ENCODE data around the gene NRROS. TPM values are rescaled to one million over a fixed set of nuclear protein-coding genes. Genes with fewer than 3 reads are reported as not detected.
"Not testable (repeated sequence)": the region's sequence is repeated elsewhere in the genome, so short reads cannot be mapped to it uniquely, and the experiment has no call there.

NRROS gene
- total RNA-seq: 1 to 10 TPM in 3 of 4 donors, under 1 TPM in 1; 0.95 to 4.5 (median 1.5) TPM

GRCh38 chr3:196639483-196640296, at the start of gene NRROS:
NRROS (plus strand) TSS chr3:196639694; CDS start chr3:196654540, 14,846 bp downstream.
- H3K27me3 ChIP-seq: peaks cover 3% of the 10 kb centered on the region
- H3K4me3 ChIP-seq: peak within 1 kb of the TSS; percentile 62
- peak within 1 kb of the TSS; percentile 79 for H3K27ac ChIP-seq
- peak in 1 of 2 donors; percentile 80 for DNase-seq (ENCODE audit: low spot score in 2 of 2)
- H3K36me3 ChIP-seq: no peaks in the 10 kb centered on the region
- H3K4me1 ChIP-seq: peaks cover 23% of the 10 kb centered on the region
- WGBS: 13% methylated on average over 15 of the region's 65 CpGs
- TF ChIP-seq POLR2A (IDR thresholded peaks at IDR 0.05): peak in 1 of 2 donors; percentile 45
- TF ChIP-seq, protein P1, sequence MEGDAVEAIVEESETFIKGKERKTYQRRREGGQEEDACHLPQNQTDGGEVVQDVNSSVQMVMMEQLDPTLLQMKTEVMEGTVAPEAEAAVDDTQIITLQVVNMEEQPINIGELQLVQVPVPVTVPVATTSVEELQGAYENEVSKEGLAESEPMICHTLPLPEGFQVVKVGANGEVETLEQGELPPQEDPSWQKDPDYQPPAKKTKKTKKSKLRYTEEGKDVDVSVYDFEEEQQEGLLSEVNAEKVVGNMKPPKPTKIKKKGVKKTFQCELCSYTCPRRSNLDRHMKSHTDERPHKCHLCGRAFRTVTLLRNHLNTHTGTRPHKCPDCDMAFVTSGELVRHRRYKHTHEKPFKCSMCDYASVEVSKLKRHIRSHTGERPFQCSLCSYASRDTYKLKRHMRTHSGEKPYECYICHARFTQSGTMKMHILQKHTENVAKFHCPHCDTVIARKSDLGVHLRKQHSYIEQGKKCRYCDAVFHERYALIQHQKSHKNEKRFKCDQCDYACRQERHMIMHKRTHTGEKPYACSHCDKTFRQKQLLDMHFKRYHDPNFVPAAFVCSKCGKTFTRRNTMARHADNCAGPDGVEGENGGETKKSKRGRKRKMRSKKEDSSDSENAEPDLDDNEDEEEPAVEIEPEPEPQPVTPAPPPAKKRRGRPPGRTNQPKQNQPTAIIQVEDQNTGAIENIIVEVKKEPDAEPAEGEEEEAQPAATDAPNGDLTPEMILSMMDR (IDR thresholded peaks at IDR 0.05): no peak
- no peaks in the 10 kb centered on the region for H3K9me3 ChIP-seq

- DNase-seq (ENCODE audit: low spot score in 2 of 2): no peak
- no peak for TF ChIP-seq POLR2AphosphoS5 (IDR thresholded peaks at IDR 0.05)
- no peak overlapping the region for H3K4me3 ChIP-seq
- no peaks in the 10 kb centered on the region for H3K9me3 ChIP-seq
- H3K4me1 ChIP-seq: no peaks in the 10 kb centered on the region
- H3K27ac ChIP-seq: no peak overlapping the region
- peaks cover 3% of the 10 kb centered on the region for H3K27me3 ChIP-seq
- no peaks in the 10 kb centered on the region for H3K36me3 ChIP-seq
- 80% methylated on average over 5 of the region's 5 CpGs for WGBS
These were observed 49.2 kb upstream of the NRROS start for GRCh38 chr3:196590279-196590678.

- 27% methylated on average over 5 of the region's 5 CpGs for WGBS
- H3K36me3 ChIP-seq: no peaks in the 10 kb centered on the region
- TF ChIP-seq POLR2A (IDR thresholded peaks at IDR 0.05) (no peak), EP300 (IDR thresholded peaks at IDR 0.05) (no peak), POLR2AphosphoS5 (IDR thresholded peaks at IDR 0.05) (no peak)
- TF ChIP-seq, protein P1 (IDR thresholded peaks at IDR 0.05): no peak
These were observed 43.1 kb upstream of the NRROS start for GRCh38 chr3:196596355-196596754.

GRCh38 chr3:196597971-196598733, 41.3 kb upstream of the NRROS start:
- 50% methylated on average over 23 of the region's 25 CpGs for WGBS
- H3K27ac ChIP-seq; DNase-seq (ENCODE audit: low spot score in 2 of 2); H3K27me3 ChIP-seq; H3K4me1 ChIP-seq; H3K9me3 ChIP-seq; H3K36me3 ChIP-seq: not testable (repeated sequence)
- H3K4me3 ChIP-seq: peak overlapping the region; percentile 27

More at GRCh38 chr3:196596355-196596754, 43.1 kb upstream of the NRROS start:
- no peak overlapping the region for H3K4me3 ChIP-seq
- no peak for DNase-seq (ENCODE audit: low spot score in 2 of 2)
- H3K27ac ChIP-seq: no peak overlapping the region
- H3K9me3 ChIP-seq: no peaks in the 10 kb centered on the region
- H3K27me3 ChIP-seq: peaks cover 8% of the 10 kb centered on the region
- H3K4me1 ChIP-seq: no peaks in the 10 kb centered on the region

DNA sequence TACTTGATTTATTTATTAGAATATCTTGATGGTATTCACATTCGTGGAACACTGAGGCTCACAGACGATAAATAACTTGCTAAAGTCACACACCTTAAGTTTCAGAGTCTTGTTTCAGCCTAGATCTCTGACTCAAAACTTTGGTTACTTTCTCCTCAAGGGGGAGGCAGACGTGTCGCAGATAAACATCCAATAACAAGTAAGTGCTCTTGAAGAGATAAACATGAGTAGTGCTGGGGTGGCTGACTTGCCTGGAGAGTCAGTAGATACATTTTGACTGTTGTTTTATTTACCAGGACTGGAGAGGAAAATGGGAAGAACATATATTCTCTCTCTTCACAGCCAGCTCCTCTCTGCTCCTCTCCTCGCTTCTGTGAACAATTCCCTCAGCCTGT, 39.8 kb upstream of the NRROS start:
- Histone ChIP-seq H3K36me3 (no peaks in the 10 kb centered on the region), H3K27ac (no peak overlapping the region), H3K4me1 (no peaks in the 10 kb centered on the region), H3K9me3 (no peaks in the 10 kb centered on the region), H3K27me3 (peaks cover 7% of the 10 kb centered on the region), H3K4me3 (no peak overlapping the region)
- DNase-seq (ENCODE audit: low spot score in 2 of 2): no peak
- 69% methylated on average over 5 of the region's 5 CpGs for WGBS
- TF ChIP-seq, protein P1 (IDR thresholded peaks at IDR 0.05): no peak
- TF ChIP-seq POLR2AphosphoS5 (IDR thresholded peaks at IDR 0.05) (no peak), EP300 (IDR thresholded peaks at IDR 0.05) (no peak), POLR2A (IDR thresholded peaks at IDR 0.05) (no peak)

GRCh38 chr3:196600359-196600758, 39.1 kb upstream of the NRROS start:
- Histone ChIP-seq H3K27me3 (peaks cover 5% of the 10 kb centered on the region), H3K4me3 (no peak overlapping the region), H3K36me3 (no peaks in the 10 kb centered on the region), H3K27ac (no peak overlapping the region), H3K9me3 (no peaks in the 10 kb centered on the region), H3K4me1 (no peaks in the 10 kb centered on the region)
- no peak for TF ChIP-seq POLR2A (IDR thresholded peaks at IDR 0.05)
- TF ChIP-seq POLR2AphosphoS5 (IDR thresholded peaks at IDR 0.05): no peak
- TF ChIP-seq EP300 (IDR thresholded peaks at IDR 0.05): no peak
- TF ChIP-seq, protein P1 (IDR thresholded peaks at IDR 0.05): no peak
- WGBS: 82% methylated on average over 7 of the region's 7 CpGs
- DNase-seq (ENCODE audit: low spot score in 2 of 2): no peak
